HepG2 (cell line): ENCODE results near the gene PRKG1. TPM values are rescaled to one million over a fixed set of nuclear protein-coding genes. Genes with fewer than 3 reads are reported as not detected.

ENCODE experiments used
- ATAC-seq: fragments of 200-7000 bp; cut with Tn5 transposase; 3 replicates; pipeline ENCODE4 v1.9.1; 2020; ENCODE audit warnings: mild to moderate bottlenecking, moderate library complexity
- BruUV-seq: library from RNA; stranded (reverse); fragments of 400-500 nt; replicated peaks from 2 replicates; lab custom pipeline; 2021; lab: Mats Ljungman, UMichigan
- CTCF ChIA-PET: fragments of 300-600 bp; formaldehyde crosslinking; extraction: SDS; loops from one replicate; lab custom pipeline; 2021; ENCODE audit warnings: low total read pairs, inconsistent platforms, low intra/inter-chr PET ratio; lab: Yijun Ruan, JAX
- POLR2A ChIA-PET: fragments of 350-600 bp; sonication (Branson Sonifier 250); formaldehyde crosslinking; loops from one replicate; lab custom pipeline; 2020; ENCODE audit warnings: antibody characterized with exemption, inconsistent platforms; lab: Yijun Ruan, JAX
- DNase-seq: peaks from one replicate; pipeline ENCODE4 v3.0.0-alpha.2; 2015; ENCODE audit warnings: low spot score
- FAIRE-seq: peaks from 3 replicates; lab custom pipeline; 2011; peaks lifted over from hg19 to GRCh38; lab: Jason Lieb, UNC
- H2AFZ ChIP-seq: one replicate; pipeline ENCODE4 v1.6.1; 2011; ENCODE audit warnings: low read length, inconsistent platforms
- H3K27ac ChIP-seq: fragments of 300-600 bp; 3 replicates; pipeline ENCODE4 v1.8.0; 2011; ENCODE audit warnings: mixed run types, mild to moderate bottlenecking, mixed read lengths, low read length, inconsistent platforms; ENCODE audit not compliant: insufficient read depth; ENCODE audit errors: extremely low read length
- H3K27me3 ChIP-seq, 2 experiments: fragments of 200-600 bp in 1 of 2; 2 replicates in 1 of 2; 3 replicates in 1 of 2; pipeline versions ENCODE4 v1.6.0 to v1.8.0; 2011; ENCODE audit warnings: low read length in 2 of 2, mild to moderate bottlenecking in 2 of 2, moderate library complexity in 2 of 2, inconsistent platforms in 1 of 2; ENCODE audit not compliant: insufficient read depth in 2 of 2, control insufficient read depth in 1 of 2
- H3K36me3 ChIP-seq, 2 experiments: fragments of 200-600 bp in 1 of 2; replicated peaks in 1 of 2; 2 replicates in 1 of 2; 3 replicates in 1 of 2; pipeline versions ENCODE4 v1.5.1 to v1.8.0; 2011; ENCODE audit warnings: low read length in 2 of 2, inconsistent platforms in 1 of 2; ENCODE audit not compliant: insufficient read depth in 2 of 2, control insufficient read depth in 1 of 2
- H3K4me1 ChIP-seq: 2 replicates; pipeline ENCODE4 v1.5.1; 2012; ENCODE audit warnings: low read length, inconsistent platforms; ENCODE audit not compliant: insufficient read depth
- H3K4me2 ChIP-seq: 2 replicates; pipeline ENCODE4 v1.6.0; 2011; ENCODE audit warnings: low read depth, low read length, inconsistent platforms
- H3K4me3 ChIP-seq, 3 experiments: fragments of 200-600 bp in 1 of 3; sonication (generic), shearing (Covaris generic) in 1 of 3; replicated peaks in 1 of 3; 2 replicates each; pipeline ENCODE4 v1.5.1; 2011 to 2016; ENCODE audit warnings: low read length in 3 of 3, inconsistent platforms in 2 of 3, low read depth in 2 of 3, mild to moderate bottlenecking in 2 of 3, control low read depth in 1 of 3, mixed read lengths in 1 of 3; ENCODE audit not compliant: insufficient read depth in 1 of 3
- H3K79me2 ChIP-seq: one replicate; pipeline ENCODE4 v1.6.1; 2011; ENCODE audit warnings: low read length, inconsistent platforms; ENCODE audit not compliant: insufficient read depth
- H3K9ac ChIP-seq: 2 replicates; pipeline ENCODE4 v1.6.0; 2011; ENCODE audit warnings: mild to moderate bottlenecking, low read depth, low read length, inconsistent platforms; ENCODE audit not compliant: insufficient read depth
- H3K9me3 ChIP-seq: 2 replicates; pipeline ENCODE4 v1.5.1; 2012; ENCODE audit warnings: mild to moderate bottlenecking, low read length
- H4K20me1 ChIP-seq: 2 replicates; pipeline ENCODE4 v1.6.0; 2011; ENCODE audit warnings: inconsistent platforms, mild to moderate bottlenecking, low read length, moderate library complexity; ENCODE audit not compliant: insufficient read depth
- AKAP8 ChIP-seq: sonication (generic); formaldehyde crosslinking; IDR thresholded peaks from 2 replicates; pipeline ENCODE4 v1.5.1; 2020; ENCODE audit warnings: mild to moderate bottlenecking, missing genetic modification reagents
- ATF1 ChIP-seq: IDR thresholded peaks from 2 replicates; pipeline ENCODE4 v1.6.1; 2016; ENCODE audit warnings: mild to moderate bottlenecking, control low read depth
- CSRNP2 ChIP-seq: sonication (generic); formaldehyde crosslinking; conservative IDR thresholded peaks from 2 replicates; pipeline ENCODE4 v1.8.0; 2022; ENCODE audit warnings: low read depth, missing genetic modification reagents
- FOSL2 ChIP-seq: sonication (generic); formaldehyde crosslinking; IDR thresholded peaks from 2 replicates; pipeline ENCODE4 v1.4.0; 2020; ENCODE audit warnings: missing genetic modification reagents
- IRF1 ChIP-seq: sonication (generic); formaldehyde crosslinking; IDR thresholded peaks from 2 replicates; pipeline ENCODE4 v1.4.0; 2020; ENCODE audit warnings: low read depth, mild to moderate bottlenecking, missing genetic modification reagents
- MED1 ChIP-seq: sonication (generic); formaldehyde crosslinking; IDR thresholded peaks from 2 replicates; pipeline ENCODE4 v1.4.0; 2020; ENCODE audit warnings: missing genetic modification reagents
- REXO4 ChIP-seq: sonication (generic); formaldehyde crosslinking; IDR thresholded peaks from 2 replicates; pipeline ENCODE4 v1.8.0; 2022; ENCODE audit warnings: missing genetic modification reagents, mild to moderate bottlenecking, borderline replicate concordance
- TGIF2 ChIP-seq: IDR thresholded peaks from 2 replicates; pipeline ENCODE4 v1.6.1; 2016; ENCODE audit warnings: control low read depth, missing compliant biosample characterization
- YY1 ChIP-seq: IDR thresholded peaks from 2 replicates; pipeline ENCODE4 v1.6.1; 2011; ENCODE audit warnings: low read length, low read depth, moderate library complexity, mild to moderate bottlenecking; ENCODE audit not compliant: insufficient read depth, insufficient replicate concordance
- ZNF335 ChIP-seq: sonication (generic); formaldehyde crosslinking; IDR thresholded peaks from 2 replicates; pipeline ENCODE4 v1.4.0; 2020; ENCODE audit warnings: missing genetic modification reagents
- ZNF576 ChIP-seq: sonication (generic); formaldehyde crosslinking; IDR thresholded peaks from 2 replicates; pipeline ENCODE4 v1.4.0; 2020; ENCODE audit warnings: mild to moderate bottlenecking, missing genetic modification reagents
- ZNF713 ChIP-seq: sonication (generic); formaldehyde crosslinking; IDR thresholded peaks from 2 replicates; pipeline ENCODE4 v1.4.0; 2020; ENCODE audit warnings: mild to moderate bottlenecking, missing genetic modification reagents
- ZSCAN30 ChIP-seq: sonication (generic); formaldehyde crosslinking; IDR thresholded peaks from 2 replicates; pipeline ENCODE4 v1.5.0; 2020; ENCODE audit warnings: mild to moderate bottlenecking, missing genetic modification reagents
- in situ Hi-C: cut with HindIII; loops from 2 replicates; pipeline ENCODE4 v1.10.0; 2017; ENCODE audit warnings: low pct_unique_long_range_greater_than_20kb; ENCODE audit not compliant: extremely low pct_ligation_motif_present
- intact Hi-C: fragments of 100-400 bp; cut with micrococcal nuclease; formaldehyde crosslinking; loops from one replicate; pipeline ENCODE4 v1.10.0; 2022; ENCODE audit not compliant: unreplicated experiment
- polyA plus RNA-seq, 8 experiments: library from polyadenylated mRNA; depleted of rRNA in 3 of 8; stranded (reverse) in 7 of 8; unstranded in 1 of 8; fragments of >200 nt; fragmentation: Illumina TruSeq in 4 of 8; extraction: Trizol in 4 of 8; gene quantifications; 2 replicates each; pipeline versions ENCODE4 v1.2.1 to v1.2.3, GENCODE V29; 2011 to 2016; ENCODE audit warnings: low read depth in 4 of 8, missing spikeins in 1 of 8, mixed read lengths in 1 of 8; ENCODE audit not compliant: insufficient read depth in 1 of 8
- total RNA-seq, 5 experiments: library from RNA; depleted of rRNA; stranded (reverse); fragments of >200 nt; fragmentation: Illumina TruSeq; extraction: Trizol; gene quantifications; 2 replicates each; pipeline ENCODE4 v1.2.3, GENCODE V29; 2016; ENCODE audit warnings: low read depth in 1 of 5

The PRKG1 gene
- total and polyA plus RNA-seq, 2 of the 13 experiments (the other 11 are each of a cell fraction or from before 2014, with no cell fraction given), result 0.01 TPM; not detected in 1

- Histone ChIP-seq H3K79me2 (no peaks in the 10 kb centered on the region), H3K9me3 (no peaks in the 10 kb centered on the region), H3K27ac (no peak overlapping the region), H3K4me1 (no peaks in the 10 kb centered on the region), H3K36me3 (no peaks in the 10 kb centered on the region), H3K27me3 (no peaks in the 10 kb centered on the region), H3K4me3 (no peak overlapping the region), H3K4me2 (no peak overlapping the region), H4K20me1 (no peaks in the 10 kb centered on the region), H2AFZ (no peak overlapping the region), H3K9ac (no peak overlapping the region)
- intact Hi-C loops (no loop called here), in situ Hi-C loops (no loop called here)
- no peak for DNase-seq
- BruUV-seq, result no TSS peak
- FAIRE-seq, result no peak
- no peak for ATAC-seq
- ChIA-PET CTCF (no interaction called here), POLR2A (no interaction called here)
- TF ChIP-seq ATF1 (CRISPR knock-in tag) (no peak), CSRNP2 (no peak), MED1 (CRISPR knock-in tag) (no peak), IRF1 (CRISPR knock-in tag) (no peak), ZSCAN30 (CRISPR knock-in tag) (no peak), ZNF335 (CRISPR knock-in tag) (no peak), REXO4 (CRISPR knock-in tag) (no peak), ZNF713 (CRISPR knock-in tag) (no peak), TGIF2 (CRISPR knock-in tag) (no peak), AKAP8 (CRISPR knock-in tag) (no peak), FOSL2 (no peak), YY1 (no peak), ZNF576 (CRISPR knock-in tag) (no peak)
These were observed 1045.2 kb downstream of the PRKG1 start for GRCh38 chr10:52119507-52119906.
